Measurements from ENCODE around the gene MOK. TPM values are rescaled to one million over a fixed set of nuclear protein-coding genes. Genes with fewer than 3 reads are reported as not detected.

Gene MOK
- total RNA-seq, 4 donors from 2014 or later = 13.0 to 25.4 (median 17.0) TPM

DNA sequence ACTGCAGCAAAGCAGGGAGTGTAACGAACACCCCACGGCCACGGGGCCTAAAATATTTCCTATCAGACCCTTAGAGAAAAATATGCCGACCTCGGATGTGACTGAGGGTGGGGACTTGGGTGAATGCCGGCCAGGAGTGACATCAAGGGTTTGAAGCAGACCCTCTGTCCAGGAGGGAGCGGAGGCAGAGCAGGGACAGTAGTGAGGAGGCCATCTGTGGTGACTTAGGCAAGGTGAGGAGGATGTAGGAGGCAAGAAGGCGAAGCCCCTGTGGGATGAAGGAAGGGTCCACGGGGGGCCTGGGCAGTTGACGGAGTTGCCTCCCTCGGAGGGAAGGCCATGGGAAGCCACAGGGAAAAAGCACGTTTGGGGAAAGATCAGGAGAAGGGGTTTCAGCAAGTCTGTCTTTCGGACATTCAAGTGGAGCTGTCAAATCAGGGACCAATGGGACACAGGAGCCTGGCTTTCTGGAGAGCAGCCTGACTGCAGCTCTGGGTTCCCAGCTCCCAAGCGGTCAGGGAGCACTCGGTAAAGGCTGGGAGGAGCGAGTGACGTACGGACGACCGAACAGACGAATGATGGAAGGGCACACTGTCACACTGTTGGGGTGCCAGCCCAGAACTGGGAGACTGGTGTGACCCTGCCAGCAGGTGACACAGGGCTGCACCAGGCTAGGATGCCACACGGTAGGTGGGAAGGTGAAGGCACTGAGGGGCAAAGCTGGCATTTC lies 74.3 kb downstream of the MOK start:
- WGBS = 89% methylated on average over 22 of the region's 22 CpGs
- TF ChIP-seq, protein P1, sequence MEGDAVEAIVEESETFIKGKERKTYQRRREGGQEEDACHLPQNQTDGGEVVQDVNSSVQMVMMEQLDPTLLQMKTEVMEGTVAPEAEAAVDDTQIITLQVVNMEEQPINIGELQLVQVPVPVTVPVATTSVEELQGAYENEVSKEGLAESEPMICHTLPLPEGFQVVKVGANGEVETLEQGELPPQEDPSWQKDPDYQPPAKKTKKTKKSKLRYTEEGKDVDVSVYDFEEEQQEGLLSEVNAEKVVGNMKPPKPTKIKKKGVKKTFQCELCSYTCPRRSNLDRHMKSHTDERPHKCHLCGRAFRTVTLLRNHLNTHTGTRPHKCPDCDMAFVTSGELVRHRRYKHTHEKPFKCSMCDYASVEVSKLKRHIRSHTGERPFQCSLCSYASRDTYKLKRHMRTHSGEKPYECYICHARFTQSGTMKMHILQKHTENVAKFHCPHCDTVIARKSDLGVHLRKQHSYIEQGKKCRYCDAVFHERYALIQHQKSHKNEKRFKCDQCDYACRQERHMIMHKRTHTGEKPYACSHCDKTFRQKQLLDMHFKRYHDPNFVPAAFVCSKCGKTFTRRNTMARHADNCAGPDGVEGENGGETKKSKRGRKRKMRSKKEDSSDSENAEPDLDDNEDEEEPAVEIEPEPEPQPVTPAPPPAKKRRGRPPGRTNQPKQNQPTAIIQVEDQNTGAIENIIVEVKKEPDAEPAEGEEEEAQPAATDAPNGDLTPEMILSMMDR (IDR thresholded peaks at IDR 0.05) = no peak
- TF ChIP-seq POLR2A (IDR thresholded peaks at IDR 0.05) (no peak), POLR2AphosphoS5 (IDR thresholded peaks at IDR 0.05) (no peak), EP300 (IDR thresholded peaks at IDR 0.05) (no peak)

DNA sequence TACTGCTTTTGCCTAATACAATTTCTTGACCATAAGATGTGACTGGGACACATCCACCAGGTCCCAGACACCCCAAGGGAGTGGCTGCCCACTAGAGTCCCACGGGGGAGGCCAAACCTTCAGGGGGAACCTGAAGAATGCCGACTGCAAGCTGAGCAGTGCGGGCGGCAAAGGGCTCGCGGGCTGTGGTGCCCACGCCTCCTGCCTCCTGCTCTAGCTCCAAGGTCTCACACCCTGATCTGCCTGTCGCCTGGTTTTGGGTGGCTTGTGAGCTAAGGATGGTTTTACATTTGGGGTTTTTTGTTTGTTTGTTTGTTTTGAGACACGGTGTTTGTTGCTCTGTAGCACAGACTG lies 75.2 kb downstream of the MOK start:
- Histone ChIP-seq H3K9me3 (no peaks in the 10 kb centered on the region), H3K4me1 (no peaks in the 10 kb centered on the region), H3K36me3 (peaks cover 29% of the 10 kb centered on the region), H3K4me3 (no peak overlapping the region), H3K27me3 (no peaks in the 10 kb centered on the region), H3K27ac (no peak overlapping the region)
- TF ChIP-seq POLR2A (IDR thresholded peaks at IDR 0.05) = no peak
- TF ChIP-seq POLR2AphosphoS5 (IDR thresholded peaks at IDR 0.05) = no peak
- TF ChIP-seq, protein P1 (IDR thresholded peaks at IDR 0.05) = no peak
- TF ChIP-seq EP300 (IDR thresholded peaks at IDR 0.05) = no peak
- no peak for DNase-seq (ENCODE audit: low spot score in 2 of 2)
- WGBS = 91% methylated on average over 9 of the region's 9 CpGs

More for the DNA sequence above, 74.3 kb downstream of the MOK start:
- H3K27me3 ChIP-seq = no peaks in the 10 kb centered on the region
- H3K9me3 ChIP-seq = no peaks in the 10 kb centered on the region
- H3K4me1 ChIP-seq = no peaks in the 10 kb centered on the region
- peaks cover 29% of the 10 kb centered on the region for H3K36me3 ChIP-seq
- no peak for DNase-seq (ENCODE audit: low spot score in 2 of 2)
- H3K27ac ChIP-seq = no peak overlapping the region
- H3K4me3 ChIP-seq = no peak overlapping the region

DNA sequence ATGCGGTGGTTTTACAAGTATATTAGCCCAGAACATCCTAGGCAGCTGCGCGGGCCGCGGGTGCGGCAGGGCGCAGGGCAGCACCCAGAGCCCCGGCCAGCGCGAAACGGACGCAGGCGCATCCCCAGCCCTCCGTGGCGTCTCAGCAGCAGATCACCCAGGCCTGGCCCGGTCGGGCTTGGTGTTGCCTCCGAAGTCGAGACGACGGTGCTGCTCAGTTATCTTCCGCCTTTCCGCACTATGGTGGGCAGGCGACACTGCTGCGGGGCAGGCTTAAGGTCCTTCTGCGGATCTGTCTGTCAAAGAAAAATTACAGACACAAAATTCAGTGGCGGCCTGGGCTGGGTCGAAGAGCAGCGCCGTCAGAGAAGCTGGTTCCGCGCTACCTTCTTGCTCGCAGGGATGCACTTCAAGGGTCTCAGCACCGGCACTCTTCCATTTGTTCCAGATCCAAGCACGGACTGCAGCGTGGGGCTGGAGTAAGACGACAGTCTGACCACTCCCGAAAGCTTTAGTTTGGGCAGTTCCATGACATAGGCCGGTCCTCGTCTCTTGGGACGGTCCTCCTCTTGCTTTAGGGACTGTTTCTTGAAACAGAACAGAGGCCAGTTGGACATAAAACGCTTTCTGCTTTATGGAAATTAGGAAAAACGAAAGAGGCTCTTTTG lies 75.8 kb downstream of the MOK start:
- DNase-seq (ENCODE audit: low spot score in 2 of 2) = no peak
- no peak overlapping the region for H3K4me3 ChIP-seq
- no peaks in the 10 kb centered on the region for H3K4me1 ChIP-seq
- no peaks in the 10 kb centered on the region for H3K9me3 ChIP-seq
- TF ChIP-seq EP300 (IDR thresholded peaks at IDR 0.05) (no peak), POLR2A (IDR thresholded peaks at IDR 0.05) (no peak), POLR2AphosphoS5 (IDR thresholded peaks at IDR 0.05) (no peak)
- TF ChIP-seq, protein P1 (IDR thresholded peaks at IDR 0.05) = no peak
- 94% methylated on average over 41 of the region's 43 CpGs for whole genome bisulfite sequencing
- H3K36me3 ChIP-seq = peaks cover 29% of the 10 kb centered on the region
- no peaks in the 10 kb centered on the region for H3K27me3 ChIP-seq
- no peak overlapping the region for H3K27ac ChIP-seq

DNA sequence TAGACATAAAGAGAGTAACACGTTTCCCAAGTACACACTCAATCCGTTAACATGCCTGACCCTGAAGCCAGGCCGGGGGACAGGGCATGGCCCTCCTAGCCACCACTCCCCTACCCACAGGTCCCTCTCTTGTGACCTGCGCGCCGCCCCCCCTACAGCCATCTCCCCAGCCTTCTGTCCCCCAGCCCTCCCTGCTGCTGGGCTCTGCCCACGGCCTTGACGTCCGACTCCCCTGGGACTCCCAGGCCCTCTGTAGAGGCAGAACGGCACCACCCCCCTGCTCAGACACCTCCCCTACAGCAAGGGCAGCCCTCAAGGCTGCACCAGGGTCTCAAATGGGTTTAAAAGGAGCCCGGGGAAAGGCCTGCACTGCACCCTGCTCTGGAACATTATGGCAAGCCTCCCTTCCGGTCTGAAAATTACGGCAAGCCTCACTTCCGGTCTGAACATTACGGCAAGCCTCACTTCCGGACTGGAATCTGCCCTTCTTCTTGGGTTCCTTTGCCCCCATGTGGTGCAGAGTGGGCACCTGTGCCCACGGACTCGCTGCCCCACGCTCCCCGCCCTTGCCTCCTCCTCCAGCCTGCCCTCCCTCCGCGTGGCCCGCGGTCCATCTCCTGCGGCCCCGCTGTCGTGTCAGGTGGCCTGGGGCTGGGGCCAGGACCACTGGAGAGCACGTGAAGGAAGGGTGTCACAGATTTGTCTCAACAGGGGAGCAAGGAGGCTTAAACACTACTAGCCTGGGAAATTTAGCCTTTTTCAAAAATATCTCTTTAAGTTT lies 77.6 kb downstream of the MOK start:
- Histone ChIP-seq H3K27ac (no peak overlapping the region), H3K9me3 (no peaks in the 10 kb centered on the region), H3K4me3 (no peak overlapping the region), H3K4me1 (no peaks in the 10 kb centered on the region), H3K27me3 (no peaks in the 10 kb centered on the region), H3K36me3 (peaks cover 24% of the 10 kb centered on the region)
- 85% methylated on average over 20 of the region's 28 CpGs for WGBS
- DNase-seq (ENCODE audit: low spot score in 2 of 2) = no peak
- TF ChIP-seq EP300 (IDR thresholded peaks at IDR 0.05) (no peak), POLR2A (IDR thresholded peaks at IDR 0.05) (no peak)
- TF ChIP-seq, protein P1 (IDR thresholded peaks at IDR 0.05) = no peak
